HUES64 (cell line): ENCODE results near the gene AKT3.
A peak's percentile ranks its signal among the peaks of the same experiment; 100 is the strongest.

ENCODE experiments used
- H3K27ac ChIP-seq: 2 replicates; pipeline ENCODE4 v1.7.0; 2013; ENCODE audit warnings: low read depth, low read length, inconsistent platforms
- H3K27me3 ChIP-seq: 2 replicates; pipeline ENCODE4 v1.6.1; 2013; ENCODE audit warnings: mild to moderate bottlenecking, low read length; ENCODE audit not compliant: insufficient read depth
- H3K36me3 ChIP-seq: 2 replicates; pipeline ENCODE4 v1.6.1; 2013; ENCODE audit warnings: mild to moderate bottlenecking, low read length; ENCODE audit not compliant: insufficient read depth
- H3K4me1 ChIP-seq: 2 replicates; pipeline ENCODE4 v1.6.1; 2013; ENCODE audit warnings: mild to moderate bottlenecking, low read length, moderate library complexity; ENCODE audit not compliant: insufficient read depth
- H3K4me3 ChIP-seq: 2 replicates; pipeline ENCODE4 v1.5.1; 2013; ENCODE audit warnings: mild to moderate bottlenecking, low read length, moderate library complexity
- H3K9ac ChIP-seq: 2 replicates; pipeline ENCODE4 v1.6.1; 2013; ENCODE audit warnings: mild to moderate bottlenecking, low read depth, low read length
- H3K9me3 ChIP-seq: 2 replicates; pipeline ENCODE4 v1.6.1; 2013; ENCODE audit warnings: low read depth, low read length; ENCODE audit not compliant: insufficient read depth
- WGBS: fragments of 150-250, 120-280 bp; methylation state at CpG from one replicate; pipeline ENCODE4 v1.1.7; 2013; ENCODE audit warnings: missing lambda C conversion rate; 5-methylcytosine and 5-hydroxymethylcytosine counted together

AKT3 gene

DNA sequence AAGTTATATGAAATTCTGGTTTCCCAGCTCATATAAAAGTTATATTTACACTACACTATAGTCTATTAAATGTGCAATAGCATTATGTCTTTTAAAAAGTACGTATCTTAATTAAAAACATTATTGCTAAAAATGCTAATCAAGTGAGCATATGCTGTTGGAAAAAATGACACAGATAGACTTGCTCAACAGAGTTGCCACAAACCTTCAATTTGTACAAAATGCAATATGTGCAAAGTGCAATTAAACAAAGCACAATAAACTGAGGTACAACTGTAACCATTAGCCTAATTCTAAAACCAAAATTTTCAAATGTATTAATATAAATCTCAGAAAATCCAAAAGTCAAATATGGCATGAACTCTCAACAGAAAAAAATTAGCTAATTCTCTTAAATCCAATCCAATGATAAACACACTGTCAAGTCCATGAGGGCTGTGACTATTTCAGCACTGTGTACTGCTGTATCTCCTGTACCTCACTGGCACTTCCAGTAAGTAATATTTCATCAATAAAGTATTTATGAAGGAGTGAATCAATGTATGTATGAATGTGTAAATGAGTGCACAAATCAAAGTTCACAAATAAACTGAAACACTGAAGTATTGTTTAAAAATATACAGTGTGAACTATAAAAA, 116.3 kb downstream of the AKT3 start:
- Histone ChIP-seq H3K36me3 (no peaks in the 10 kb centered on the region), H3K9me3 (peaks cover 6% of the 10 kb centered on the region; the same call in 1 of the 2 replicates), H3K4me3 (no peak overlapping the region), H3K9ac (no peak overlapping the region), H3K27ac (no peak overlapping the region), H3K27me3 (no peaks in the 10 kb centered on the region), H3K4me1 (peaks cover 54% of the 10 kb centered on the region)
- no CpG with 5 or more reads among the region's 1 CpG for whole genome bisulfite sequencing

DNA sequence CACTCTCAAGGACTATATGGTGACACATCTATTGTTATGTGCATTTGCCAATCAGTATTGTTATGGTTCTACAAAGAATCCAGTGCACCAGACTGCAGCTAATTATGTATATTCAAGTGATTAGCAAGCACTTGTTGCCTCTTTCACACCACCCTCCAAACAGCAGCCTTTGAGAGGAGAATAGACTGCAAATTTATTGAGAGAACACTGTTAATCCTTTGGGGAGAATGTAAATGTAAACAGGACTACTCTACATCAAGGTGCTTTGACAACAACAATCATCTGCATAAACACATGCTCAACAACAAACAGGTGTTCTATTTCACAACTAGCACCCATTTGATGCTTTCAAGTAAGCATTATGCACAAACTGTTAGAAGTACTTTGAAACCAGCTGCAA, 117.4 kb downstream of the AKT3 start:
- Histone ChIP-seq H3K4me1 (peaks cover 42% of the 10 kb centered on the region), H3K9me3 (peaks cover 6% of the 10 kb centered on the region; the same call in 1 of the 2 replicates), H3K36me3 (no peaks in the 10 kb centered on the region), H3K9ac (no peak overlapping the region), H3K27me3 (no peaks in the 10 kb centered on the region), H3K27ac (peak overlapping the region; percentile 73; the same call in 1 of the 2 replicates), H3K4me3 (no peak overlapping the region)

DNA sequence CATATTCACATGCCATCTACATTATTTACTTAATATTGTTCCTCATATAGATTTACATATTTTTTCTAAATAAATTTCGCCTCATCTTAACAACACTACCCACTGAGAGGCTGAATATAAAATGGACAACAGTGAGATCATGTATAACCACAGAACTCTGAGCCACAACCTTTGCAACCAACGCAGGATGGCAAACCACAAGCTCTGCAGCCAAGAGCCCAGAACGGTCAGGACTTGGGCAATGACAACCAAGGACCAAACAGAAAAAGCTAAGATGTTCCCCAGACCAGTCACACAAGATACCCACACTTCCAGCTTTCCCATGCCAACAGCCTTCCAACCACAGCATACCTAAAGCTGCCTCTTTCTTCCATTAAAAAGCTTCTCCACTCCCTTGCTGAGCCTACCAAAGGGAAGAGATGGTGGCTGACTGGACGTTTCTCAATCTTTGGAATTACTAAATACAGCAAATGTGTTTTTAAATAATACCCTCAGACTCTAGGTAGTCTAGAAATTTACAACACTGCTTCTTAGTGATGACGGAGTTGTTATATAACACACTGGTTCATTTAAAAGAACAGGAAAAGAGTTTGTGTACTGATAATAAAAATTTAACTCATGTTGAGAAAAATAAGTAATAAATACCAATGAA, 117.9 kb downstream of the AKT3 start:
- Histone ChIP-seq H3K9me3 (peaks cover 6% of the 10 kb centered on the region; the same call in 1 of the 2 replicates), H3K4me1 (peaks cover 37% of the 10 kb centered on the region), H3K36me3 (no peaks in the 10 kb centered on the region), H3K9ac (no peak overlapping the region), H3K27me3 (no peaks in the 10 kb centered on the region), H3K4me3 (no peak overlapping the region), H3K27ac (peak overlapping the region; percentile 73; the same call in 1 of the 2 replicates)
- WGBS: 86% methylated on average over 4 of the region's 5 CpGs

DNA sequence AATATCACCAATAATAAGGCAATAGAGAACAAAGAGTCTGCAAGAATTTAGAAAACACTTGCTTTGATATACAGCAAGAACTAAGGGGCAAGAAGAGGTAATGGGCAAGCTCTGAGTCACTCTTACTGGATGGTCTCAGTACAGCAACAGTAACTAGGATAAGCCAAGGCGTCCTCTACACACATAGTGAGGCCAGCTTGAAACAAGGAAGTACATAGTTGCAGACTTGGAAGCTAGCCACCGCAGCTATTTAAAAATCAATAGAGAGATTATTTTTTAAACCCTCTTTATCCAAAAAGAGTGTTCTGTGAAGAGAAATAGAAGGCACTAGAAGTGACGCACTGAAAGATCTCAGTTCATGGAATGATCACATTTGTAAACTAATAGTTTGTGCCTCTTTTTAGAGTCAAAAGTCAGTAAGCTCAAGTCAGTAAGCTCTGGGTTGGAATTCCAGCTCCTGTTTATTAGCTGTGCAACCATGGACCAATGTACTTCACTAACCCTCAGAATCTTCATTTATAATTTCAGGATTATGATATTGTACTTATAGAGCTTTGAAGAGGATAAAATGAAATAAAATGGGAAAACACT, 118.6 kb downstream of the AKT3 start:
- H3K4me3 ChIP-seq: no peak overlapping the region
- no peak overlapping the region for H3K9ac ChIP-seq
- peaks cover 6% of the 10 kb centered on the region; the same call in 1 of the 2 replicates for H3K9me3 ChIP-seq
- 93% methylated on average over 3 of the region's 3 CpGs for WGBS
- no peaks in the 10 kb centered on the region for H3K27me3 ChIP-seq
- no peak overlapping the region for H3K27ac ChIP-seq
- H3K36me3 ChIP-seq: no peaks in the 10 kb centered on the region
- H3K4me1 ChIP-seq: peaks cover 35% of the 10 kb centered on the region

DNA sequence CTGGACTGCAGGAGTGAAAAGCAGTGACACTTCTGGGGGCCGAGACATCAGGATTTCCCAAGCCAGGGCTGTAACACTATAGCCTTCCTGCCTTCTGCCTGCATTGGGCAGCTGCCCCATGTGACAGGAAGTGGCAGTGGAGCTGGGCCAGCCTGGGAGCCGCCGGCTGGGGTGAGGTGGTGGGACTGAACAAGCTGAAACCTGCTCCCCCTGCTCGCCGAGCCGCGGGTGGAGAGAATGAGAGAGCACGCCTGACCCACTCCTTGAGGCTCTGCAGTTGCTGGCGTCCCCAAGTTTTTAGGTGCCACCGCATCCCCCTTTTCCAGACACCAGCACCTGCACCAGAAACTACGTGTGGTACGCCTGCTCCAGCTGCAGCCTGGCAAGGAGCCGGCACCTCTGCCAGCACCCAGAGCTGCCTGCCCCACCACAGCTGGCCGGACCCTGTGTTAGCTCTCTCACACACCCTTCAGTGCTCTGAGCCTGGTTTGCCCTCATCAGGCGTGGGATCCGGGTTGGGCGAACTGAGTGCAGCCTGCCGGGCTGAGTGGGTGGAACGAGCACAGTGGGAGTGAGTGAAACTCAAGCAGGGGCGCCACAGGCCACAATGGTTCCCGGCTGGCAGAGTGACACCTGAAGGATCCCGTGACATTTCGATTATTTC, 119.4 kb downstream of the AKT3 start:
- Histone ChIP-seq H3K27ac (0 out of 2 replicates have a peak overlapping the region, but pooled peaks have one; percentile 0), H3K36me3 (no peaks in the 10 kb centered on the region), H3K9ac (no peak overlapping the region), H3K9me3 (peaks cover 6% of the 10 kb centered on the region; the same call in 1 of the 2 replicates), H3K27me3 (no peaks in the 10 kb centered on the region), H3K4me1 (peaks cover 28% of the 10 kb centered on the region), H3K4me3 (no peak overlapping the region)
- 96% methylated on average over 23 of the region's 23 CpGs for WGBS

DNA sequence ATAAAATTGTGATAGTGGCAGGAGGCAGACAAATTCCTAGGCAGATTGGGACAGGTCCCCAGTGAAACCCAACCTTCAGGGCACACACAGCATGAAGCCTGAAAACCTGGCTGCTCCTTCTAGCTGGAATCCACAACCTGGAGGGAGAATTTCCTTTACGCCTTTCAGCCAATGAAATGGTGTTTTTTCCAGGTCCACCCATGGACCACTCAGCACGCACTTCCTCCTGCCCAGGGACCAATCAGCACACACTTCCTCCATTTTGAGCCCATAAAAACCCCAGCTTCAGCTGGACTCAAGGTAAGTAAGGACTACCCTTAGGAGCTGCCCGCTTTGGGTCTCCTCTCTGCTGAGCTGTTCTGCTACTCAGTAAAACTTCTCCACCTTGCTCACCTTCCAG, 120.1 kb downstream of the AKT3 start:
- no peak overlapping the region for H3K4me3 ChIP-seq
- 95% methylated on average over 3 of the region's 3 CpGs for WGBS
- H3K27ac ChIP-seq: 0 out of 2 replicates have a peak overlapping the region, but pooled peaks have one; percentile 0
- no peak overlapping the region for H3K9ac ChIP-seq
- H3K4me1 ChIP-seq: peaks cover 29% of the 10 kb centered on the region
- H3K9me3 ChIP-seq: peaks cover 6% of the 10 kb centered on the region; the same call in 1 of the 2 replicates
- no peaks in the 10 kb centered on the region for H3K27me3 ChIP-seq
- H3K36me3 ChIP-seq: no peaks in the 10 kb centered on the region

DNA sequence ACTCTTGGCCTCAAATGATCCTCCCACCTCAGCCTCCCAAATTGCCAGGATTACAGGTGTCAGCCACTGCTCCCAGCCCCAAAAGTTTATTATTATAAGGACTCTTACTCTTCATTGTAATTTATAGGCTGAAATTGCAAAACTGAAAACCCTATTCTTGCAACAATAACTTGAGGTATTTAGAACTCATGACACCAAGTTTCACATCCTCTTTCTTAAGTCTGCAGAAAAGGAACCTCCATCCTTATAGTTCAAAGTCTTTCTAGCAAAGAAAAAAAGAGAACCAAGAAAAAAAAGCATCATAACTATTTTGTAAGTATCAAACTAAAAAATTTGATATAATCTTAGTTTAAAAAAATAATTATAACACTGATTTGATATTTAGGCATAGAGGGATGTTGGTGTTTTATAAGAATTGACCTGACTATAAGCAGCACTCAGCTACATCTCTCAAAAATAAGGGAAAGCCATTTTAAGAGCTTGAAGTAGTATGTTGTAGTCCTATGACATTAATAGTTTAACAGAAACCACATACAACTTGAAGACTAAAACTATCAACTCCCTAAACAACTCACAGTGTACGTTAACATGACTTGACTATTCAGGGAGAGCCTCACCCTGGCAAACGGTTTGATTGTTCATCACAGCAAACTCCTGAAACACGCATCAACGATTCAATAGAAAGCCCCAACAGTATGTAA, 122.4 kb downstream of the AKT3 start:
- Histone ChIP-seq H3K4me3 (no peak overlapping the region), H3K4me1 (peaks cover 24% of the 10 kb centered on the region)

DNA sequence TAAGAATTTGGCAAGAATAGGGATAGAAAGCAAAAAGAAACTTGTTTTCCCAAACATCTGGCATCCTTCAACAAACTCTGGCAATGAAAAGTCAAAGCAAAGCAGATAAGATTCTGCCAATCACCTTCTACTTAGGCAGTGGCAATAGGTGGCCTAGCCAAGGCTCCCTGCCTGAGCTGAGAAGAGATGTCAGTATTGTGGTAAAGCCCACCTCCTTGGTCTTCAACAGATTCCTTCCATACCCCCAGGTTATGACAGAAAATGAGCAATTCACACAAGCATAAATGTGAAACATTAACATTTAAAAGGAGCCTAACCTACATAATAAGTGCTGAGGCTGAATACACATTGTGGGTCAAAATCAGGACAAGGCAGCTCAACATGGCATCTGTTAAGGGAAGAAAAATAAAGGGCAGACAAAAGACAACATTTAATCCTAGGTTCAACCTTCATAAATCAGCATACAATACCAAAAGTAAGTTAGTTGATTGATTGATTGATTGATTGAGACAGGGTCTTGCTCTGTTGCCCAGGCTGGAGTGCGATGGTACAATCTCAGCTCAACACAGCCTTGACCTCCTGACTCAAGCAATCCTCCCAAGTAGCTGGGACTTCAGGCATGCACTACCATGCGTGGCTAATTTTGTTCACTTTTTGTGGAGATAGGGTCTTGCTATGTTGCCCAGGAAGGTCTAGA, 123.1 kb downstream of the AKT3 start:
- Histone ChIP-seq H3K4me1 (peaks cover 17% of the 10 kb centered on the region), H3K4me3 (no peak overlapping the region), H3K9me3 (peaks cover 6% of the 10 kb centered on the region; the same call in 1 of the 2 replicates), H3K36me3 (no peaks in the 10 kb centered on the region), H3K27me3 (no peaks in the 10 kb centered on the region), H3K27ac (no peak overlapping the region), H3K9ac (no peak overlapping the region)
- 100% methylated on average over 2 of the region's 2 CpGs for WGBS

More for the DNA sequence above, 122.4 kb downstream of the AKT3 start:
- peaks cover 6% of the 10 kb centered on the region; the same call in 1 of the 2 replicates for H3K9me3 ChIP-seq
- no peaks in the 10 kb centered on the region for H3K36me3 ChIP-seq
- WGBS: 92% methylated on average over 4 of the region's 4 CpGs
- no peak overlapping the region for H3K9ac ChIP-seq
- H3K27me3 ChIP-seq: no peaks in the 10 kb centered on the region
- H3K27ac ChIP-seq: no peak overlapping the region

DNA sequence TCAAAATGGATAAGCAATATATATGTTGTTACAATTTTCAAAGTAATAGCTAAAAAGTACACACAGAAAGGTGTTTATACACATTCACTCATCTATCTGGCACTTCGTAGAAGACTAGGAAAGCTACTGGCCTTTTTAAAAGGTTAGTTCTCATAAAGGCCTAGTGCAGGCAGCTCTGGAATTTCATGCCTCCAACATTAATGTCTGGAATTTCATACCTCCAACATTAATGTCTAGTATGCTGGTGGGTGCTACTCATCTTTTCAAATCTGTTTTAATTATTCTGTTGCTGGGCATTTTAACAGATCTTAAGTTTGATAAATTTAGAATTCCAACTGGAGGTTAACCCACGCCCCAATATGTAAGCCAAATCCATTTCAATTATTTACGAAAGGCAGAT, 124.2 kb downstream of the AKT3 start:
- WGBS: 100% methylated on average over 3 of the region's 3 CpGs
- no peak overlapping the region for H3K9ac ChIP-seq
- H3K9me3 ChIP-seq: peaks cover 6% of the 10 kb centered on the region; the same call in 1 of the 2 replicates
- H3K36me3 ChIP-seq: no peaks in the 10 kb centered on the region
- no peaks in the 10 kb centered on the region for H3K27me3 ChIP-seq
- no peak overlapping the region for H3K4me3 ChIP-seq
- H3K27ac ChIP-seq: no peak overlapping the region
- peaks cover 8% of the 10 kb centered on the region; the same call in 1 of the 2 replicates for H3K4me1 ChIP-seq

DNA sequence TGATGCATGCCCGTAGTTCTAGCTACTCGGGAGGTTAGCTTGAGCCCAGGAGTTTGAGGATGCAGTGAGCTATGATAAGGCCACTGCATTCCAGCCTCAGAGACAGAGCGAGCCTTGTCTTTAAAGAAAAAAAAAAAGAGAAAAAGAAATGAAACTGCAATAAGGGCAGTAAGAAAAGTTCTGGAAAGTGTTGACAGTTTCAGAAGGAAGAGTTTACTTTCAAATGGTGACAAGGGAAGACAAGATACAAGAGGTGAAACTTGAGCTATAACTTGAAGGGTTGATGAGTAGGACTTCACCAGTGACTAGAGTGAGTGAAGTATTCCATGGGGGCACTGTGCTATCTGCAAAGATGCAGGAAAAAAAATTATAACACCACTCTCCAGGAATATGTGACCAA, 125.0 kb downstream of the AKT3 start:
- Histone ChIP-seq H3K36me3 (no peaks in the 10 kb centered on the region), H3K27me3 (no peaks in the 10 kb centered on the region), H3K4me3 (no peak overlapping the region), H3K9me3 (0 out of 2 replicates have a peak, but pooled peaks cover 2% of the 10 kb centered on the region), H3K4me1 (peaks cover 8% of the 10 kb centered on the region; the same call in 1 of the 2 replicates), H3K9ac (no peak overlapping the region), H3K27ac (no peak overlapping the region)
- 95% methylated on average over 3 of the region's 3 CpGs for WGBS
